AG10803 (cell line): ENCODE measurements around the gene NLRC5.

ENCODE experiments used
- DNase-seq: peaks from one replicate; pipeline ENCODE4 v3.0.0; 2010; ENCODE audit warnings: low read depth
- H3K4me3 ChIP-seq: 2 replicates; pipeline ENCODE4 v1.5.1; 2011; ENCODE audit warnings: mild to moderate bottlenecking, low read length, control low read depth
- CTCF ChIP-seq: conservative IDR thresholded peaks from 2 replicates; pipeline ENCODE4 v1.5.1; 2011; ENCODE audit warnings: mild to moderate bottlenecking, low read length, control low read depth, inconsistent platforms

Gene NLRC5

GRCh38 chr16:57113042-57113453, 123.7 kb downstream of the NLRC5 start:
- peak; percentile 42 for DNase-seq
- H3K4me3 ChIP-seq, result no peak overlapping the region
- no peak for TF ChIP-seq CTCF

GRCh38 chr16:57113664-57114063, 124.3 kb downstream of the NLRC5 start:
- DNase-seq, result no peak
- no peak overlapping the region for H3K4me3 ChIP-seq
- TF ChIP-seq CTCF, result no peak

GRCh38 chr16:57115168-57115513, 125.8 kb downstream of the NLRC5 start:
- no peak for DNase-seq
- TF ChIP-seq CTCF, result no peak
- no peak overlapping the region for H3K4me3 ChIP-seq

- H3K4me3 ChIP-seq, result no peak overlapping the region
- no peak for TF ChIP-seq CTCF
- no peak for DNase-seq
These were observed 126.3 kb downstream of the NLRC5 start for GRCh38 chr16:57115514-57116182.

GRCh38 chr16:57118461-57119084, 129.2 kb downstream of the NLRC5 start:
- DNase-seq, result no peak
- no peak for TF ChIP-seq CTCF
- H3K4me3 ChIP-seq, result no peak overlapping the region

GRCh38 chr16:57123216-57123973, 134.0 kb downstream of the NLRC5 start:
- H3K4me3 ChIP-seq, result no peak overlapping the region
- TF ChIP-seq CTCF, result no peak
- DNase-seq, result no peak
